Pulmonary artery endothelial cell (primary cell): Measurements from ENCODE around the gene SYNM. TPM values are rescaled to one million over a fixed set of nuclear protein-coding genes. Genes with fewer than 3 reads are reported as not detected.

Source experiments
- DNase-seq: peaks from one replicate; pipeline ENCODE4 v3.0.0-alpha.2; 2011; ENCODE audit warnings: low read depth, low spot score
- total RNA-seq: library from RNA; depleted of rRNA; stranded (reverse); fragments of >200 nt; gene quantifications from 2 replicates; pipeline ENCODE4 v1.2.3, GENCODE V29; 2014

The SYNM gene
- total RNA-seq, 1 donor from 2014 or later, result 5.9 TPM

- no peak for DNase-seq
Measured at GRCh38 chr15:99121691-99122410, 17.0 kb downstream of the SYNM start.

GRCh38 chr15:99122831-99123712, 18.2 kb downstream of the SYNM start:
- no peak for DNase-seq

GRCh38 chr15:99123713-99124451, 19.0 kb downstream of the SYNM start:
- peak; percentile 85 for DNase-seq

GRCh38 chr15:99124641-99125040, 19.8 kb downstream of the SYNM start:
- no peak for DNase-seq

DNA sequence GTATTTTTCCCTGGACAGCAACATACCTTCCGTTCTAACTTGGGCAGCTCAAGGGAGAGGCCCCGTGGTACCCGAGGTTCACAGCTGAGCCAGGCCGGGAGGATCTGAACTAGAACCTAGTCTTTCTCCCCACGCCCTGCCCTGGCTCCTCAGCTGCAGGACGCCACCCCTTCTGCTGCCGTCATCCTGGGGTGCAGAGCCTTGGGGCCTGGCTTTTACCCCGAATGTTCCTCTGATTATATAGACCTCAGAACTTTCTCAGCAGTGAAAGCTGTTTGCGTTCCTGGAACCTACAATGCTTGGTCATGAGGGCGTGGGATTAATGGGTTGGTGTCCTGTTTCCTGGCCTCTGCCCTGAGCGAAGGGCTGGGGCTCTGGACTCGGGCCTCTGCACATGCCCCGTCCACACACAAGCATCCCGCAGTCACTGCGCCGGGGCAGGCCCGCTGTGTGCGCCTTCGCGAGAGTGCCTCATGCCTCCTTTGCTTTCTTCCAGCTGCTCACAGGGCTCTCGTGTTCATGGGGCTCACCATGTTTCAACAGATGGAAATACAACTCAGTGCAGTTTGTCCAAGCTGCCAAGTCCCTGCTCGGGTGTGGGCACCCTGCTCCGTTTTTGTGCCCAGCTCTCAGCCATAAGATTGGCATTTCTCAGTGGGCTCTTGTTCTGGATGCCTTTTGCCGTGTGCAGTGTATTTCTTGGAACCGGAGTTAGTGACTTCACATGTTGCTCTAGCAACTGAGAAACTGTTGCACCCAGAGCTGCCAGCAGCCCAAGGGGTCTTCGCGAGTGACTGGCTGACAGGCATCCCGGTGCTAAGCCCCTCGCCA, 20.4 kb downstream of the SYNM start:
- no peak for DNase-seq

- DNase-seq, result no peak
Measured at GRCh38 chr15:99126131-99126588, 21.3 kb downstream of the SYNM start.

DNA sequence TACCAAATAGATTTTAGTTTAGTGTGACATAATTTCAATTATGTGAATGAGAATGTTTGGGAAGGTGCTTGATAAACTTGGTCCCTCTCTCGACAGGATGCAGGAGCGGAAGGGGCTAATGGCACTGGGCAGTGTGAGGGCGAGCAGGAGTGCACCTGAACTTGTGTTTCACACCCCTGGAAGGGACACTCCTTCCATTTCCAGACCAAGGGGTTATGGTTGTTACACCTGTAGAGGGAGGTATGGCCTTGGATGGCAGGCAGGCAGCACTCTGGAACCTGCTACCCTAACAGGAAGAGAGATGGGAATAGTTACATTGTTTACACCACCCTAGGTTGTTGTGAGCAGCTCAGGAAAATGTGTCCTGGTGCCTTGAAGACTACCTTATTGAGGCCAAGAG, 22.1 kb downstream of the SYNM start:
- DNase-seq, result no peak

- no peak for DNase-seq
Measured at GRCh38 chr15:99127773-99128172, 22.9 kb downstream of the SYNM start.

DNA sequence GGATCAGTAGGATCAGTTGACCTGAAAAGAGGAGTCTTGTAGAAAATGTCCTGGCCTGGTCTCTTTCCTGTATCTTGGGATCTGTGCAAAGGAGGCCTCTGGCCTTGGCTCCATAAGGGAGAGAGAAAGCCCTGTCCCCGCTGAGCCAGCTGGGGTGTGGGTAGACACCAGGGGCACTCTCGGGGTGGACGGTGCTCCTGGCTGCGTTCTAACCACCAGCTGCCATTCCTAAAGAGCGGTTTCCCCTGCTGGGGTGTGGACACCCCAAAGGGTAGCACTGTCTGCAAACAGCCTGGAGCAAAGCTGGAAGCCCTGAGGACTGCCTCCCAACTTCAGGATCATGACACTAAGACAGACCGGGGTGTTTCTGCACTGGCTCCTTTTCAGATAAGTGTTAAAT, 23.5 kb downstream of the SYNM start:
- DNase-seq, result no peak

DNA sequence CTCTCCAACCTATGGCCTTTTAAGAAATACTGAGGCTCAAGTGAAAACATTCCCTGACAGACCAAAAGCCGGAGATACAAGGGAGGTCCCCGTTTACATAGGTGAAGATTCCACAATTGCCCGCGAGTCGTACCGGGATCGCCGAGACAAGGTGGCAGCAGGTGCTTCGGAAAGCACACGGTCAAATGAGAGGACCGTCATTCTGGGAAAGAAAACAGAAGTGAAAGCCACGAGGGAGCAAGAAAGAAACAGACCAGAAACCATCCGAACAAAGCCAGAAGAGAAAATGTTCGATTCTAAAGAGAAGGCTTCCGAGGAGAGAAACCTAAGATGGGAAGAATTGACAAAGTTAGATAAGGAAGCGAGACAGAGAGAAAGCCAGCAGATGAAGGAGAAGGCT, 24.8 kb downstream of the SYNM start:
- no peak for DNase-seq

- no peak for DNase-seq
Measured at GRCh38 chr15:99130314-99130713, 25.4 kb downstream of the SYNM start.

- no peak for DNase-seq
Measured at GRCh38 chr15:99130765-99131440, 26.0 kb downstream of the SYNM start.

GRCh38 chr15:99131441-99132023, 26.7 kb downstream of the SYNM start:
- DNase-seq, result no peak

GRCh38 chr15:99132122-99132521, 27.2 kb downstream of the SYNM start:
- no peak for DNase-seq

DNA sequence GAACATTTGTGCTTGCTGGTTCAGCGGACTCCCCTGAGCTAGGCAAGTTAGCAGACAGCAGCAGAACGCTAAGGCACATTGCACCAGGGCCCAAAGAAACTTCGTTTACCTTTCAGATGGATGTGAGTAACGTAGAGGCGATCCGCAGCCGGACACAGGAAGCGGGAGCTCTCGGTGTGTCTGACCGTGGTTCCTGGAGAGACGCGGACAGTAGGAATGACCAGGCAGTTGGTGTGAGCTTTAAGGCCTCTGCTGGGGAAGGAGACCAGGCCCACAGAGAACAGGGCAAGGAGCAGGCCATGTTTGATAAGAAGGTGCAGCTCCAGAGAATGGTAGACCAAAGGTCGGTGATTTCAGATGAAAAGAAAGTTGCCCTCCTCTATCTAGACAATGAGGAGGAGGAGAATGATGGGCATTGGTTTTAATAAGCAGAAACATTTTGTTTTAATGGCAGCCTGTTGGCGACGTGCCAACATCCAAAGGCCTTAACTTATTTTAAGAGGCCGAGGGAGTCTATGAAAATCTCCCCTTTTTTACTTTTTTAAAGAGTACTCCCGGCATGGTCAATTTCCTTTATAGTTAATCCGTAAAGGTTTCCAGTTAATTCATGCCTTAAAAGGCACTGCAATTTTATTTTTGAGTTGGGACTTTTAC, 27.9 kb downstream of the SYNM start:
- DNase-seq, result no peak

GRCh38 chr15:99134317-99134821, 29.5 kb downstream of the SYNM start:
- DNase-seq, result no peak

DNA sequence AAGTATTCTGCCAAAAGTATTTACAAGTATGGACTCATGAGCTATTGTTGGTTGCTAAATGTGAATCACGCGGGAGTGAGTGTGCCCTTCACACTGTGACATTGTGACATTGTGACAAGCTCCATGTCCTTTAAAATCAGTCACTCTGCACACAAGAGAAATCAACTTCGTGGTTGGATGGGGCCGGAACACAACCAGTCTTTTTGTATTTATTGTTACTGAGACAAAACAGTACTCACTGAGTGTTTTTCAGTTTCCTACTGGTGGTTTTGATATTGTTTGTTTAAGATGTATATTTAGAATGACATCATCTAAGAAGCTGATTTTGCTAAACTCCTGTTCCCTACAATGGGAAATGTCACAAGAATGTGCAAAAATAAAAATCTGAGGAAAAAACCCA, 30.3 kb downstream of the SYNM start:
- no peak for DNase-seq

GRCh38 chr15:99137111-99137546, 32.2 kb downstream of the SYNM start:
- no peak for DNase-seq

DNA sequence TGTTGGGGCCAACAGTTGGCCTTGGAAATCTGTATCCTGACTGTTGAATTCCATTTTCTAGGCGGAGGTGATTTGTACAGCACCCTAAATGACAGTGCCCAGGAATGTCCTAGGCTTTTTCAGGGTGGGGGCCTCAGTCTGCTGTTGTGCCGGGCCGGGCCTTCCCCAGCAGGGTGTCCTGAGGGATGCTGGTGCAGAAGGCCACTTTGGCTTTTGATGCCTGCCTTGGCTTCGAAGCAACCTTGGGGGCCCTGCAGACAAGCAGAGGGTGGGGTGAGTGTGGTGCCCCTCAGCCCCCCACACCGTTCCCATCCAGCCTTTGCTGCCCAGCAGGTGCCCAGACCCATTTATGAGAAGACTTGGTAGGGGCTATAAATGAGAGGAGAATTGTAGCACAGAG, 33.0 kb downstream of the SYNM start:
- DNase-seq, result no peak
